Measurements from ENCODE around the gene AMBP. TPM values are rescaled to one million over a fixed set of nuclear protein-coding genes. Genes with fewer than 3 reads are reported as not detected.
"Not testable (repeated sequence)": the region's sequence is repeated elsewhere in the genome, so short reads cannot be mapped to it uniquely, and the experiment has no call there.

The AMBP gene
- total RNA-seq, 2 experiments from 2014 or later: not detected

DNA sequence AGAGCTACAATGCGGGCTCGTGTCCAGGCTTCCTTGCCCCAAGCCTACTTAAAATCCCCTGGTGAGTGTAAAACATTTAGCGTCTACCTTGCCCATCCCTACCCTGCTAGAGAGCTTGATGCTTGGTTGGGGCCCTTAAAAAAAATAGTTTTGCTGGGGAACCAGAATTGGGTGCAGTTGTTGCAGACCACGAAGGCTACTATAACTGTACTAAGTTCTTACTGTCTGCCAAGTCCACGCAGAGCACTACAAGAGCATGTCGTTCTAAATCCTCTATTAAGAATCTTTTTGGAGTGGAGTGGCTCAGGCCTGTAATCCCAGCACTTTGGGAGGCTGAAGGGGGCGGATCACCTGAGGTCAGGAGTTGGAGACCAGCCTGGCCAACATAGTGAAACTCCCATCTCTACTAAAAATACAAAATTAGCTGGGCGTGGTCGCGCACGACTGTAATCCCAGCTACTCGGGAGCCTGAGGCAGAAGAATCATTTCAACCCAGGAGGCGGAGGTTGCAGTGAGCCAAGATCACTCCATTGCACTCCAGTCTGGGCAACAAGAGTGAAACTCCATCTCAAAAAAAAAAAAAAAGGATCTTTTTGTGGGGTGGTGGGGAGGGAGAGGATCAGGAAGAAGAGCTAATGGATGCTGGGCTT is 4.8 kb upstream of the AMBP start:
- not testable (repeated sequence) for ATAC-seq; H3K36me3 Mint-ChIP-seq; H3K4me3 Mint-ChIP-seq; H3K27me3 Mint-ChIP-seq; H3K9me3 Mint-ChIP-seq (ENCODE audit: low read depth); H3K4me1 Mint-ChIP-seq; DNase-seq; H3K27ac Mint-ChIP-seq
- CTCF ChIA-PET: interaction anchor here (0.6 to 3.4 kb wide), 29 partner anchors 9 to 227 kb away, joined by 3 to 47 read pairs (median 3); partner anchors contain the start of genes COL27A1 and KIF12

- Mint-ChIP-seq H3K9me3 (ENCODE audit: low read depth) (no peaks in the 10 kb centered on the region), H3K4me3 (no peak overlapping the region), H3K27me3 (peaks cover 3% of the 10 kb centered on the region), H3K4me1 (no peaks in the 10 kb centered on the region), H3K36me3 (no peaks in the 10 kb centered on the region), H3K27ac (no peak overlapping the region)
- ATAC-seq: peak; percentile 90
- peak; percentile 86 for DNase-seq
- CTCF ChIA-PET: interaction anchor here (0.6 to 3.4 kb wide), 28 partner anchors 9 to 228 kb away, joined by 3 to 47 read pairs (median 3); partner anchors contain the start of genes COL27A1 and KIF12
These were observed 4.1 kb upstream of the AMBP start for GRCh38 chr9:114082017-114082762.

- Mint-ChIP-seq H3K36me3 (no peaks in the 10 kb centered on the region), H3K4me3 (no peak overlapping the region), H3K9me3 (ENCODE audit: low read depth) (no peaks in the 10 kb centered on the region), H3K27ac (no peak overlapping the region), H3K4me1 (no peaks in the 10 kb centered on the region), H3K27me3 (peaks cover 3% of the 10 kb centered on the region)
- no peak for DNase-seq
- ATAC-seq: no peak
- CTCF ChIA-PET: interaction anchor here (1.1 to 3.4 kb wide), 10 partner anchors 10 to 210 kb away, joined by 3 to 47 read pairs (median 4); no protein-coding TSS in a partner anchor
These were observed 3.4 kb upstream of the AMBP start for GRCh38 chr9:114081441-114082016.

DNA sequence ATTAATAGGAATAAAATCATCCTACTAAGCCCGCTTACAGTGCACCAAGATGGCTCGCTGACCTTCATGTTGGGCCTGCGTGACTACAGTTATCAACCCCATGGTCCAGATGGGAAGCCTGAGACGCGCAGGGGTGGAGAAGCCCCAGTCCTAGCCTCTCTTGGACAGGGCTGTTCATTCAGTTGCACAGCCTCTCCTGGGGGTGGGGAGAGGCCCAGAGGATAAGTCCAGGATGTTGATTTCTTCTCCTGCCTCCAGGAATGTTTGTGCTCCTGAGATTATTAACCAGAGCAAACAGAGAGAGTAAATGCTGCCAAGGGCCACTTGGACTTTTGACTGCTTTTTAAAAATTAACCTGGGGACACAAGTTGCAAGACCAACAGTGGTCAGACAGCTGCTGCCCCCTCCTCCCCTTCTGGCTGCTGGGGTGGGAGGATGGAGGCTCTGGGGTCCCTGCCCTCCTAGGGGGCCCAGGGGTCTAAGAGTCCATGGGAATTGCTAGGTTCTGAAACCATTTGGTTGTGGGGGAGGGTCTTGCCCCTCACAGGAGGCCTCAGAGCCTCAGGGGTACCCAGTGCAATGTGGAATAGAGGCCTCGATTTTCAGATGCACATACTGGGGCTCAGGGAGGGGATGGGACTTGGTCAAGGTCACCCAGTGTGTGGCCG is 2.8 kb upstream of the AMBP start:
- Mint-ChIP-seq H3K27ac (no peak overlapping the region), H3K27me3 (peaks cover 3% of the 10 kb centered on the region), H3K4me3 (no peak overlapping the region), H3K4me1 (no peaks in the 10 kb centered on the region), H3K36me3 (no peaks in the 10 kb centered on the region), H3K9me3 (ENCODE audit: low read depth) (no peaks in the 10 kb centered on the region)
- no peak for ATAC-seq
- CTCF ChIA-PET: no interaction called here
- DNase-seq: no peak

GRCh38 chr9:114080195-114080772 is 2.2 kb upstream of the AMBP start:
- H3K9me3 Mint-ChIP-seq (ENCODE audit: low read depth): no peaks in the 10 kb centered on the region
- H3K4me3 Mint-ChIP-seq: no peak overlapping the region
- DNase-seq: no peak
- H3K36me3 Mint-ChIP-seq: no peaks in the 10 kb centered on the region
- no peak overlapping the region for H3K27ac Mint-ChIP-seq
- ATAC-seq: no peak
- H3K4me1 Mint-ChIP-seq: no peaks in the 10 kb centered on the region
- CTCF ChIA-PET: interaction anchor here (0.8 kb wide), 1 partner anchor 28 kb away, joined by 3 read pairs; no protein-coding TSS in a partner anchor
- H3K27me3 Mint-ChIP-seq: peaks cover 6% of the 10 kb centered on the region

- CTCF ChIA-PET: interaction anchor here (1.1 to 1.9 kb wide), 2 partner anchors 13 to 212 kb away, joined by 3 to 10 read pairs; no protein-coding TSS in a partner anchor
- Mint-ChIP-seq H3K27me3 (peaks cover 8% of the 10 kb centered on the region), H3K27ac (no peak overlapping the region), H3K4me1 (no peaks in the 10 kb centered on the region), H3K36me3 (no peaks in the 10 kb centered on the region), H3K4me3 (no peak overlapping the region), H3K9me3 (ENCODE audit: low read depth) (no peaks in the 10 kb centered on the region)
- DNase-seq (no peak), ATAC-seq (no peak)
These were observed 669 bp upstream of the AMBP start for GRCh38 chr9:114078781-114079156.

- ATAC-seq: no peak
- CTCF ChIA-PET: interaction anchor here (1.9 kb wide), 1 partner anchor 214 kb away, joined by 10 read pairs; no protein-coding TSS in a partner anchor
- H3K27me3 Mint-ChIP-seq: peaks cover 7% of the 10 kb centered on the region
These were observed 800 bp downstream of the AMBP start for GRCh38 chr9:114077162-114077837.

DNA sequence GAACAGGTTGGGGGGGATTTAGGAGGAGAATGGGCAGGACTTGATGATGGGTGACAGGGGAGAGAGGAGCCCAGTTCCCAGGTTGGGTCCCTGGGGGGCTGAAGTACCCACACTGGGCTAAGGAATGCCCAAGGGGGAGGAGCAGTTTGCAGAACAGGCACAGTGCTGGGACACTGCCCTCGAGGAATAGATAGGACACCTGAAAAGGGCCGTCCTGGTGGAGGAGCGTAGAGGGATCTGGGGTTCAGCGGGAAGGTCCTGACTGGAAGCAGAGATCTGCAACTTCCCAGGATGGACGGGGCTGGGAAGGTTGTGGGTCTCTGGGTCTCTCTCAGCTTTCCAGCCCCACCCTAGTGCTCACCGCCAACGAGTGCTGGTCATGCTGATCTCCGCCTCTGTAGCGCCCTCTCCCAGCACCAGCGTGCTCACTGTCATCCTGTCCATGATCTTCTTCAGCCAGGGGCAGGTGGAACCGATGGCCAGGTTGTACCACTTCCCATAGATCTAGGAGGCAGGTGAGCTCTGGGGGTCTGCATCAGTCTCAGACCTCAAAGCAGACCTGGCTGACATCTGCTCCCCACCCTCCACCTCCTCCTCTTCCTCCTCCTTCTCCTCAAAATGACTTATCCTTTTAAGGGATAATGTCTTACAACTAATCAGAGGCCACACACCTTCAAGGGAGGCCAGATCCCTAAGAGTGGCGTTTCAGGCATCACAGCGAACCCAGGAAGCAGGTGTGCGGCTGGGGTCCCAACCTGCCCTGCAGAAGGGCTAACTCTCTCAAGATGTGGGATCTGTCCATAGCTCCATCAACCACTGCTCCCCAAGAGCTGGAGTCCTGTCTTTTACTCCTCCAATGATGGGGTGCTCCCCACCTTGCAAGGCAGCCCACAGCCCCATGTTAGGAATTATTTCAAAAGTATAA is 1.6 kb downstream of the AMBP start:
- ATAC-seq (no peak), DNase-seq (no peak)
- no peaks in the 10 kb centered on the region for H3K4me1 Mint-ChIP-seq
- no peak overlapping the region for H3K4me3 Mint-ChIP-seq
- peaks cover 7% of the 10 kb centered on the region for H3K27me3 Mint-ChIP-seq
- no peaks in the 10 kb centered on the region for H3K9me3 Mint-ChIP-seq (ENCODE audit: low read depth)
- no peak overlapping the region for H3K27ac Mint-ChIP-seq
- H3K36me3 Mint-ChIP-seq: no peaks in the 10 kb centered on the region
- CTCF ChIA-PET: no interaction called here

More at GRCh38 chr9:114077162-114077837, 800 bp downstream of the AMBP start:
- Mint-ChIP-seq H3K27ac (no peak overlapping the region), H3K4me1 (no peaks in the 10 kb centered on the region), H3K36me3 (no peaks in the 10 kb centered on the region), H3K9me3 (ENCODE audit: low read depth) (no peaks in the 10 kb centered on the region), H3K4me3 (no peak overlapping the region)
- no peak for DNase-seq

DNA sequence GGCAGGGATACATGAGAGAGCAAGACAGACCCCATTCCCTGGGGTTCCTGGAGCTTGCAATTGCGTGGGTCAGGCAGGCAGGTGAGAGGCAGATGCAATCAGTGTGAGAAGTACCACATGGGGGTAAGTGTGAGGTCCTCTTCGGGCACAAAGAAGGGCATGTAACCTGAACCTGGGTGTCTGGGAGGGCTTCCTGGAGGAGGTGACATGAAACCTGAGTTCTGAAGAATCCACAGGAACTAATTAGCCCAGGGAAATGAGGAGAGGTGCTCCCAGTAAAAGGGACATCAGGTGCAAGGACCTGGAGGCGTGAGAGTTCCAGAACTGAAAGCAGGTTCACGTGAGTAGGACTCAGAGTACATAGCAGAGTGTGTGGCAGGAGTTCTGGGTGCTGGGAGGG is 2.5 kb downstream of the AMBP start:
- ATAC-seq (no peak), DNase-seq (no peak)
- Mint-ChIP-seq H3K4me3 (no peak overlapping the region), H3K4me1 (no peaks in the 10 kb centered on the region), H3K9me3 (ENCODE audit: low read depth) (no peaks in the 10 kb centered on the region), H3K27me3 (peaks cover 7% of the 10 kb centered on the region), H3K27ac (no peak overlapping the region), H3K36me3 (no peaks in the 10 kb centered on the region)
- CTCF ChIA-PET: no interaction called here

GRCh38 chr9:114072184-114073140 is 5.6 kb downstream of the AMBP start:
- H3K27me3 Mint-ChIP-seq: peaks cover 8% of the 10 kb centered on the region
- no peaks in the 10 kb centered on the region for H3K36me3 Mint-ChIP-seq
- no peak overlapping the region for H3K27ac Mint-ChIP-seq
- CTCF ChIA-PET: interaction anchor here (0.9 kb wide), 1 partner anchor 10 kb away, joined by 3 read pairs; no protein-coding TSS in a partner anchor
- H3K4me3 Mint-ChIP-seq: no peak overlapping the region
- no peaks in the 10 kb centered on the region for H3K9me3 Mint-ChIP-seq (ENCODE audit: low read depth)
- no peak for ATAC-seq
- H3K4me1 Mint-ChIP-seq: no peaks in the 10 kb centered on the region
- DNase-seq: no peak

DNA sequence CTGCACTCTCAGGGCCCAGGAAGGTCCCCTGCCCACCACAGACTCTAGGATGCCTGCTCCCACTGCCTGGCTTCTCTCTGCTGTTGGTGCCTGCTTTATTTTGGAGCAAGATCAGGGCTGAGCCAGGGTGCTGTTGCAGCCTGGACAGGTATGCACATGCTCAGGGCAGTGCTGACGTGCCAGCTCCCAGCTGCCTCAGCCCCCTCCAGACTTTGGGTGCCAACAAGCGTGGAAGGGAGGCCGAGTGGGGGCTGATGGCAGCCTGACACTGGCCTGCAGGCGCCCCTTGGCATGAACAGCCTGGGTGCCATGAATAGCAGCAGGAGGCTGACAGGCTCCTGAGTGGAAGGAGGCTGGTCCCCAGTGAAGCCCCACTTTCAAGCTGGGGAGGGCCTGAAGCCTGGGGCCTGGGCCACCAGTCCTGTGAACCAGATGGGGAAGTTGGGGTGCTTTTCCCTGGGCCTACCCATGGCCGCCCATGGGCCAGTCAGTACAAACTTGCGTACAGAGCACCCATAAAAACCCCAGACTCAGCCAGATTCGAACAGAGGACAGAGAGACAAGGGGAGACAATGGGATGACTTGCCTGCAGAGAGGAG is 6.8 kb downstream of the AMBP start:
- Mint-ChIP-seq H3K9me3 (ENCODE audit: low read depth) (no peaks in the 10 kb centered on the region), H3K4me3 (no peak overlapping the region), H3K27me3 (peaks cover 8% of the 10 kb centered on the region), H3K4me1 (no peaks in the 10 kb centered on the region), H3K27ac (no peak overlapping the region), H3K36me3 (no peaks in the 10 kb centered on the region)
- CTCF ChIA-PET: no interaction called here
- no peak for ATAC-seq
- DNase-seq: no peak

Data from activated CD8-positive, alpha-beta memory T cell treated with anti-CD3 and anti-CD28 coated beads, Interleukin-2, amount 10 ng/mL, durations not matched to agents 7 days and 5 days (primary cell).